ENCODE results near the gene ZNF462. TPM values are rescaled to one million over a fixed set of nuclear protein-coding genes. Genes with fewer than 3 reads are reported as not detected.

ZNF462 gene
- total and polyA plus RNA-seq, 4 donors = 0.35 to 2.1 (median 1.4) TPM

- Histone ChIP-seq H3K9ac (ENCODE audit: low read depth in 1 of 2, low read length in 2 of 2) (no peak overlapping the region), H3K4me1 (ENCODE audit: control insufficient read depth in 4 of 4, insufficient read depth in 4 of 4, low read length in 3 of 4) (no peaks in the 10 kb centered on the region), H3K27me3 (ENCODE audit: control insufficient read depth in 4 of 4, insufficient read depth in 4 of 4, low read length in 3 of 4) (no peaks in the 10 kb centered on the region), H3K36me3 (ENCODE audit: control insufficient read depth in 4 of 4, insufficient read depth in 3 of 4, low read depth in 1 of 4, low read length in 3 of 4) (no peaks in the 10 kb centered on the region), H3K27ac (ENCODE audit: low read depth in 1 of 2, low read length in 2 of 2) (no peak overlapping the region), H3K4me3 (ENCODE audit: low read depth in 1 of 3, low read length in 3 of 3) (no peak overlapping the region), H3K9me3 (ENCODE audit: control insufficient read depth in 4 of 4, low read length in 3 of 4) (no peaks in the 10 kb centered on the region)
- TF ChIP-seq FOXA2 (IDR thresholded peaks at IDR 0.05) = no peak
- no peak for TF ChIP-seq JUND (IDR thresholded peaks at IDR 0.05)
- no peak for TF ChIP-seq CTCF (IDR thresholded peaks at IDR 0.05; ENCODE audit: low read depth, low read length, missing input control)
- TF ChIP-seq REST (IDR thresholded peaks at IDR 0.05) = no peak
- TF ChIP-seq FOXA1 (IDR thresholded peaks at IDR 0.05) = no peak
- TF ChIP-seq NR2F2 (IDR thresholded peaks at IDR 0.05) = no peak
- no peak for TF ChIP-seq HNF4A (conservative IDR thresholded peaks at IDR 0.05)
- no peak for TF ChIP-seq ZBTB33 (IDR thresholded peaks at IDR 0.05)
- TF ChIP-seq GABPA (IDR thresholded peaks at IDR 0.05 in 1 of 2, conservative IDR thresholded peaks at IDR 0.05 in 1 of 2) = no peak
- no peak for TF ChIP-seq EGR1 (IDR thresholded peaks at IDR 0.05; ENCODE audit: low read depth in 2 of 2)
- no peak for TF ChIP-seq TAF1 (conservative IDR thresholded peaks at IDR 0.05)
- TF ChIP-seq RAD21 (IDR thresholded peaks at IDR 0.05) = no peak
- TF ChIP-seq HNF4G (IDR thresholded peaks at IDR 0.05) = no peak
- TF ChIP-seq YY1 (IDR thresholded peaks at IDR 0.05) = no peak
- no peak for TF ChIP-seq RXRA (IDR thresholded peaks at IDR 0.05)
- TF ChIP-seq SP1 (IDR thresholded peaks at IDR 0.05) = no peak
- no peak for TF ChIP-seq ATF3 (IDR thresholded peaks at IDR 0.05)
- no peak for TF ChIP-seq MAX (IDR thresholded peaks at IDR 0.05)
- no peak for DNase-seq (ENCODE audit: low spot score)
- WGBS = 92% methylated on average over 5 of the region's 5 CpGs
These were observed 44.9 kb upstream of the ZNF462 start for GRCh38 chr9:106818034-106818433.

Data from liver (tissue), 9 donors.